Stimulated activated CD4-positive, alpha-beta T cell treated with anti-CD3 and anti-CD28 coated beads, TNF-alpha, amount 100 ng/mL, for 48 hours (primary cell): ENCODE data around the gene GPR179.

Experiments used
- DNase-seq, 3 donors: peaks; one replicate each; pipeline ENCODE4 v3.0.0-alpha.2; 2020; ENCODE audit warnings: low read depth in 3 of 3

Gene GPR179

GRCh38 chr17:38343608-38344419 lies at the start of gene GPR179:
GPR179 (minus strand) TSS chr17:38343956; CDS start chr17:38343789, 167 bp downstream.
- DNase-seq: no peak

DNA sequence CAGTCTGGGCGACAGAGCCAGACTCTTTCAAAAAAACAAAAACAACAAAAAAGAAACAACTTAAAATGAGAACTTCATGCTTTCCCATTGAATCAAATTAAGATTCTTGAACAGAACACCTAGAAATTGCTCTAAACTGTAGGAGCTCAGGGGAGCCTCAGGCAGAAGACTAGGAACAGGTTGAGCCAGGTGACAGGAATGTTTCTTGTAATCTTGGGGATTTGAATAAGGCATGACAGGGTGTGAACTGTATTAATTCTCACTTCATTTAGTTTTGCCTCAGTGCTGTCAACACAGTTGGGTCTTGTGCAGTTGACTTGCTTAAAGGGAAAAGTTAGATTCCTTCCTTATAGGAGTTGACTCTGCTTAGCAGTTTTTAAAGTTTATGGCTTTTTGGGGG lies 35.7 kb upstream of the GPR179 start:
- DNase-seq: no peak

- no peak for DNase-seq
Measured at GRCh38 chr17:38369124-38369886, 25.5 kb upstream of the GPR179 start.

DNA sequence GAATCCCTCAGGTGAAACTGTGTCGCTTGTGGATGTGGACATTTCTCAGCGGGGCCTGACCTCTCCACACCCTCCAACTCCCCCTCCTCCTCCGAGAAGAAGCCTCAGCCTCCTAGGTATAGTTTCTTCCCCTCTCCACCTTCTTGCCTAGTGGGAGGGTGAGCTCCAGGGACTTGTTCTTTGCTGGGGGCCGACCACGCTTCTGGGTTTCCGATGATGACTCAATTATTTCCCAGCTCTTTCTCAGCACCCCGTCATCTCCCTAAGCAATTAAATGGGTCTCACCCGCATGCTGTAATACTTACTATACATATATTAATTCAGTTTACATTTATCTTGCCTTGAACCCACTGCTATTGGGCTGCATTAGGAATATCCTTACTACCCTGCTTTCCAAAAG lies 21.0 kb upstream of the GPR179 start:
- no peak for DNase-seq

DNA sequence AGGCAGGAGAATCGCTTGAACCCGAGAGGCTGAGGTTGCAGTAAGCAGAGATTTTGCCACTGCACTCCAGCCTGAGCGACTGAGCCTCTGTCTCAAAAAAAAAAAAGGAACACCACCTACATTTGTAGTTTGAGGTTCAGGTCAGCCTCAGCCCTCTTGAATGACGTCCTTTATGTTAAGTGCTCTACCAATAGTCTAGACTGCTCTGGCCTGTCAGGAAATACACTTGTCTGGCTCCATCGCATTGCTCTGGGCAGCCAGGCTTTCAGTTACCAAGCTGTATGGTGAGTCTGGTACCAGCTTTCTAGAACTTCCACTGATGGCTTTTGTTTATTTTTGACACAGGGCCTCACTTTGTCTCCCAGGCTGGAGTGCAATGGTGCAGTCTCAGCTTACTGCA lies 19.3 kb upstream of the GPR179 start:
- DNase-seq: no peak

GRCh38 chr17:38361694-38362465 lies 18.1 kb upstream of the GPR179 start:
- no peak for DNase-seq

GRCh38 chr17:38358586-38359513 lies 15.1 kb upstream of the GPR179 start:
- no peak for DNase-seq

DNA sequence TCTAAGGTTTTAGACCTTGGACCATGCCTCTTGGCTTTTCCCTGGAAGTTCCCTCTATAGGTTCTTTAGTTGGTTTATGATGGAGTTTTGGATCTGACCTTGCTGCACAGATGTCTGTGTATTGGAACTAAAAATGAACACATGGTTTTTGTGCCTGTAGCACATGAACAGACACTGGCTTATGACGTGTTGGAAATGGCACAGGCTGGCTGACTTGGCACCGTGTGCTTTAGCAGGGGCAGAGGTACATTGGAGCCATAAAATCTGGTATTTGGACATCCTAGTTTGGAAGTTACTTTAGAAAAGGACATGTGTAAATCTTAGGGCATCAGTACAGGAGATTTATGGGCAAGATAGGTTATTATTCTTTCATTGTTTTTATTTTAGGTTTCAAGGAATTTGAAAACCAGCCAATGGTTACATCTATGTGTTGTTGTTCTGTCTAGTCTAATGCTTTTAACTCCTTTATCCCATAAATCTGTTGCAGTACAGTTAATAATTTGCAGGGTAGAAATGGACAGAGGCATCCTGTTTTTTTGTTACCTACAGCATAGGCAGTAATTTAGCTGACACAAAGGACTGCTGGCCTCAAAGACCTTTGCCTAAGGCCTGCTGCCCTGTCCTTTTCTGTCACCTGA lies 13.8 kb upstream of the GPR179 start:
- no peak for DNase-seq

GRCh38 chr17:38355251-38355650 lies 11.5 kb upstream of the GPR179 start:
- DNase-seq: no peak

- DNase-seq: no peak
Measured at GRCh38 chr17:38354466-38354865, 10.7 kb upstream of the GPR179 start.

- DNase-seq: no peak
Measured at GRCh38 chr17:38353668-38354067, 9.9 kb upstream of the GPR179 start.

GRCh38 chr17:38353086-38353604 lies 9.4 kb upstream of the GPR179 start:
- DNase-seq: no peak

DNA sequence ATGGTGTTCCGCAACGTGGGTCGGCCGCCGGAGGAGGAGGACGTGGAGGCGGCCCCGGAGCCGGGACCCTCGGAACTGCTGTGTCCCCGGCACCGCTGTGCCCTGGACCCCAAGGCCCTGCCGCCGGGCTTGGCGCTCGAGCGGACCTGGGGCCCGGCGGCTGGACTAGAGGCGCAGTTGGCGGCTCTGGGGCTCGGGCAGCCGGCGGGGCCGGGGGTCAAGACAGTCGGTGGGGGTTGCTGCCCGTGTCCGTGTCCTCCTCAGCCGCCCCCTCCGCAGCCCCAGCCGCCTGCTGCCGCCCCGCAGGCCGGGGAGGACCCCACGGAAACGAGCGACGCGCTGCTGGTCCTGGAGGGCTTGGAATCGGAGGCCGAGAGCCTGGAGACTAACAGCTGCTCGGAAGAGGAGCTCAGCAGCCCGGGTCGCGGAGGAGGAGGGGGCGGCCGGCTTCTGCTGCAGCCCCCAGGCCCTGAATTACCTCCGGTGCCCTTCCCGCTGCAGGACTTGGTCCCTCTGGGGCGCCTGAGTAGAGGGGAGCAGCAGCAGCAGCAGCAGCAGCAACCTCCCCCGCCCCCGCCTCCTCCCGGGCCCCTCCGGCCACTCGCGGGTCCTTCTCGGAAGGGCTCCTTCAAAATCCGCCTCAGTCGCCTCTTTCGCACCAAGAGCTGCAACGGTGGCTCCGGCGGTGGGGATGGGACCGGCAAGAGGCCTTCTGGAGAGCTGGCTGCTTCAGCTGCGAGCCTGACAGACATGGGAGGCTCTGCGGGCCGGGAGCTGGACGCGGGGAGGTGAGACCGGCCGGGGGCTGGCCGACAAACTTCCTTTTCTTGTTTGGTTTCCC lies 8.7 kb upstream of the GPR179 start:
- DNase-seq: peak in 1 of 3 donors; percentile 5

GRCh38 chr17:38351412-38352222 lies 7.9 kb upstream of the GPR179 start, which contains the start of gene SOCS7:
SOCS7 (plus strand) TSS chr17:38351844; CDS start chr17:38352053, 209 bp downstream.
- DNase-seq: peak; percentile 76 to 97 (median 84)

DNA sequence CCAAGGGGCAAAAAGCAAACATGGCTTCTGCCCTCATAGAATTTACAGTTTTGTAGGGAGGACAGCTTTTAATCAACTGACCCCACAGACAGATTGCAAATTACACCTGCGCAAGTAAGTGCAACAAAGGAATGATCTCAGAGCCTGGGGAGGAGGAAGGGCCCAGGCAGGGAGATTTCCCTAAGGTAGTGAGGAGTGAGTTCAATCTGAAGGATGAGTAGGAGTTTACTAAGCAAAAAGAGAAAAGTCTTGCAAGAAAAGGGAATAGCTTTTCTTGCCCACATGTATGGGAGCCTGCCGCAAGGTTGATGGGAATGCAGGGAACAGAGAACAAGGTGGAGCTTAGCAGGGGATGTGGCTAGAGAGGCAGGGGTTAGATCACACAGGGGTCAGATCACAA lies 6.3 kb upstream of the GPR179 start:
- DNase-seq: no peak

GRCh38 chr17:38349097-38349730 lies 5.5 kb upstream of the GPR179 start:
- DNase-seq: peak; percentile 71 to 84 (median 71)

GRCh38 chr17:38345743-38346142 lies 2.0 kb upstream of the GPR179 start:
- no peak for DNase-seq

- DNase-seq: no peak
Measured at GRCh38 chr17:38344420-38344745, 627 bp upstream of the GPR179 start.
